ENCODE data around the gene CABP7.

DNA sequence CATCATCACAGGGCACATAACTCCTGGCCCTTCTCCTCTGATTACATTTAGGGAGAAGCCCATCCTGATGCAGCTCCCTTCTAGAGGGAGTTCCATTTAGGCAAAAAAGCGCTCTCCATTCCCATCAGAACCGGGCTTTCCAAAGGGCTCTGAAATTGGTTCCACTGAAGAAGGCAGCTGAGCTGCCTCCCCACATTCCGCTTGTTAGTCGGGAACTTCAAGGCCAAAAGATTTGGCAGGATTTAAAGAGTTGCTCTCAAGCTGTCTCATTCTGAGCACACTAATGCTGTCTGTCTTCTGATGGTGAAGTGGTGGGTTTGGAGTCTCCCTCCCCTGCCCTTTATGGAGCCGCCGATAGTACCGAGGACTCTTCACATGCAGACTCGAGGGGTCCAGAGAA is 26.6 kb upstream of the CABP7 start:
- TF ChIP-seq HHEX (CRISPR knock-in tag; IDR thresholded peaks at IDR 0.05) (no peak), ZNF564 (CRISPR knock-in tag; IDR thresholded peaks at IDR 0.05) (no peak)
- TF ChIP-seq, protein P1, sequence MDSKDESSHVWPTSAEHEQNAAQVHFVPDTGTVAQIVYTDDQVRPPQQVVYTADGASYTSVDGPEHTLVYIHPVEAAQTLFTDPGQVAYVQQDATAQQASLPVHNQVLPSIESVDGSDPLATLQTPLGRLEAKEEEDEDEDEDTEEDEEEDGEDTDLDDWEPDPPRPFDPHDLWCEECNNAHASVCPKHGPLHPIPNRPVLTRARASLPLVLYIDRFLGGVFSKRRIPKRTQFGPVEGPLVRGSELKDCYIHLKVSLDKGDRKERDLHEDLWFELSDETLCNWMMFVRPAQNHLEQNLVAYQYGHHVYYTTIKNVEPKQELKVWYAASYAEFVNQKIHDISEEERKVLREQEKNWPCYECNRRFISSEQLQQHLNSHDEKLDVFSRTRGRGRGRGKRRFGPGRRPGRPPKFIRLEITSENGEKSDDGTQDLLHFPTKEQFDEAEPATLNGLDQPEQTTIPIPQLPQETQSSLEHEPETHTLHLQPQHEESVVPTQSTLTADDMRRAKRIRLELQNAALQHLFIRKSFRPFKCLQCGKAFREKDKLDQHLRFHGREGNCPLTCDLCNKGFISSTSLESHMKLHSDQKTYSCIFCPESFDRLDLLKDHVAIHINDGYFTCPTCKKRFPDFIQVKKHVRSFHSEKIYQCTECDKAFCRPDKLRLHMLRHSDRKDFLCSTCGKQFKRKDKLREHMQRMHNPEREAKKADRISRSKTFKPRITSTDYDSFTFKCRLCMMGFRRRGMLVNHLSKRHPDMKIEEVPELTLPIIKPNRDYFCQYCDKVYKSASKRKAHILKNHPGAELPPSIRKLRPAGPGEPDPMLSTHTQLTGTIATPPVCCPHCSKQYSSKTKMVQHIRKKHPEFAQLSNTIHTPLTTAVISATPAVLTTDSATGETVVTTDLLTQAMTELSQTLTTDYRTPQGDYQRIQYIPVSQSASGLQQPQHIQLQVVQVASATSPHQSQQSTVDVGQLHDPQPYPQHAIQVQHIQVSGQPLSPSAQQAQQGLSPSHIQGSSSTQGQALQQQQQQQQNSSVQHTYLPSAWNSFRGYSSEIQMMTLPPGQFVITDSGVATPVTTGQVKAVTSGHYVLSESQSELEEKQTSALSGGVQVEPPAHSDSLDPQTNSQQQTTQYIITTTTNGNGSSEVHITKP (CRISPR knock-in tag; IDR thresholded peaks at IDR 0.05; ENCODE audit: low read depth), result no peak
- TF ChIP-seq, protein P2, sequence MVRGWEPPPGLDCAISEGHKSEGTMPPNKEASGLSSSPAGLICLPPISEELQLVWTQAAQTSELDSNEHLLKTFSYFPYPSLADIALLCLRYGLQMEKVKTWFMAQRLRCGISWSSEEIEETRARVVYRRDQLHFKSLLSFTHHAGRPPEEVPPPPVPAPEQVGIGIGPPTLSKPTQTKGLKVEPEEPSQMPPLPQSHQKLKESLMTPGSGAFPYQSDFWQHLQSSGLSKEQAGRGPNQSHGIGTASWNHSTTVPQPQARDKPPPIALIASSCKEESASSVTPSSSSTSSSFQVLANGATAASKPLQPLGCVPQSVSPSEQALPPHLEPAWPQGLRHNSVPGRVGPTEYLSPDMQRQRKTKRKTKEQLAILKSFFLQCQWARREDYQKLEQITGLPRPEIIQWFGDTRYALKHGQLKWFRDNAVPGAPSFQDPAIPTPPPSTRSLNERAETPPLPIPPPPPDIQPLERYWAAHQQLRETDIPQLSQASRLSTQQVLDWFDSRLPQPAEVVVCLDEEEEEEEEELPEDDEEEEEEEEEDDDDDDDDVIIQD (CRISPR knock-in tag; IDR thresholded peaks at IDR 0.05; ENCODE audit: low read depth), result no peak
